Ovary (tissue), 9 donors: ENCODE measurements around the gene DCAF16. TPM values are rescaled to one million over a fixed set of nuclear protein-coding genes. Genes with fewer than 3 reads are reported as not detected.

ENCODE experiments used
- DNase-seq, 5 donors: peaks; one replicate each; pipeline ENCODE4 v3.0.0-alpha.2; 2019 to 2020
- H3K27ac ChIP-seq, 2 donors: fragments of 200-600 bp; one replicate each; pipeline versions ENCODE4 v1.5.1 to v1.8.0; 2019 to 2022
- H3K27me3 ChIP-seq: fragments of 200-600 bp; one replicate; pipeline ENCODE4 v1.8.0; 2022
- H3K36me3 ChIP-seq: fragments of 200-600 bp; sonication (generic); one replicate; pipeline ENCODE4 v1.5.1; 2019
- H3K4me1 ChIP-seq: one replicate; pipeline ENCODE4 v1.8.1; 2013; ENCODE audit warnings: mild to moderate bottlenecking, moderate library complexity; ENCODE audit not compliant: insufficient read depth
- H3K4me3 ChIP-seq: fragments of 200-600 bp; sonication (generic); one replicate; pipeline ENCODE4 v1.5.1; 2017
- H3K9me3 ChIP-seq, 2 donors: fragments of 200-600 bp in 1 of 2; sonication (generic) in 1 of 2; one replicate each; pipeline versions ENCODE4 v1.5.1 to v1.8.1; 2013 to 2019; ENCODE audit warnings: mild to moderate bottlenecking in 1 of 2, moderate library complexity in 1 of 2
- CTCF ChIP-seq, 3 donors: fragments of 450-650 bp in 2 of 3; fragments of 200-600 bp in 1 of 3; IDR thresholded peaks; one replicate each; pipeline versions ENCODE4 v1.5.1 to v1.8.0; 2016 to 2022; ENCODE audit warnings: antibody characterized with exemption in 3 of 3, mild to moderate bottlenecking in 1 of 3
- EP300 ChIP-seq: sonication (generic); formaldehyde crosslinking; IDR thresholded peaks from one replicate; pipeline ENCODE4 v1.6.1; 2017; ENCODE audit warnings: antibody characterized with exemption
- POLR2A ChIP-seq: fragments of 450-650 bp; IDR thresholded peaks from one replicate; pipeline ENCODE4 v1.6.1; 2017; ENCODE audit warnings: antibody characterized with exemption, mild to moderate bottlenecking, moderate library complexity
- WGBS, 3 donors: extraction: QIAGEN DNeasy Blood & Tissue Kit in 1 of 3; methylation state at CpG; one replicate each; pipeline versions ENCODE4 v1.1.5 to v1.1.7; 2013 to 2017; 5-methylcytosine and 5-hydroxymethylcytosine counted together
- intact Hi-C, 4 donors: fragments of 100-400 bp; cut with DNase I; formaldehyde crosslinking; loops; one replicate each; pipeline versions ENCODE4 v1.11.0 to v1.15.1; 2022 to 2023
- polyA plus RNA-seq, 2 donors: library from polyadenylated mRNA; stranded (reverse); fragments of 200-250 nt in 1 of 2; fragments of 350-450 nt in 1 of 2; fragmentation: Illumina TruSeq in 1 of 2; extraction: RNeasy Lipid Tissue Mini Kit (QIAGEN cat#74804) in 1 of 2; gene quantifications; one replicate each; pipeline ENCODE4 v1.2.3, GENCODE V29; 2013 to 2014
- total RNA-seq, 7 donors: library from RNA; depleted of rRNA in 2 of 7; stranded (reverse); fragments of >200 nt in 2 of 7; fragmentation: NEBNext Ultra II Directional in 3 of 7; extraction: Animal tissue kit (Norgen Biotek cat#: 25700) in 3 of 7; gene quantifications; one replicate each; pipeline versions ENCODE4 v1.1.0 to v1.2.4, GENCODE V29; 2016 to 2023
- donor health status: DM: no; HTN: no; CAD: no; lungs with moderate emphysema.
- donor health status: DM: no; HTN: no; CAD: no.
- donor health status: Bipolar disorder and iron deficiency.
- donor health status: DM: yes; HTN: yes; CAD: no.
- donor health status: DM: no; HTN: no; CAD: no.
- donor health status: DM: yes; HTN: yes; CAD: no.

The DCAF16 gene
- total and polyA plus RNA-seq, 9 donors, result 25.8 to 65.0 (median 51.2) TPM

- no peaks in the 10 kb centered on the region for H3K36me3 ChIP-seq
- H3K27me3 ChIP-seq, result no peaks in the 10 kb centered on the region
- intact Hi-C loops, result loop anchor here in 3 of 4 donors (2.0 to 10.0 kb wide), 4 partner anchors 211 to 785 kb away; partner anchors contain the start of genes LAP3 (in 1 of the 3) and LCORL (in 1 of the 3)
- peaks cover 5% of the 10 kb centered on the region for H3K4me1 ChIP-seq
- DNase-seq, result no peak
- peak overlapping the region in 1 of 2 donors; percentile 88 for H3K27ac ChIP-seq
- peak overlapping the region; percentile 90 for H3K4me3 ChIP-seq
- TF ChIP-seq EP300 (no peak), CTCF (IDR thresholded peaks at IDR 0.05) (no peak), POLR2A (no peak)
- WGBS, 3 donors, result 0 to 2% (median 1%) methylated on average over 7 of the region's 7 CpGs
- H3K9me3 ChIP-seq, result no peaks in the 10 kb centered on the region
Measured at GRCh38 chr4:17809667-17810066, 890 bp downstream of the DCAF16 start.

GRCh38 chr4:17807446-17807845 lies 3.1 kb downstream of the DCAF16 start:
- H3K27ac ChIP-seq, result no peak overlapping the region

GRCh38 chr4:17805580-17806155 lies 4.9 kb downstream of the DCAF16 start:
- peaks cover 5% of the 10 kb centered on the region for H3K4me1 ChIP-seq
- no peak overlapping the region for H3K4me3 ChIP-seq
- no peaks in the 10 kb centered on the region for H3K36me3 ChIP-seq
- DNase-seq, result no peak
- TF ChIP-seq POLR2A (no peak), CTCF (IDR thresholded peaks at IDR 0.05) (no peak), EP300 (no peak)
- H3K27ac ChIP-seq, result no peak overlapping the region
- 83 to 87% (median 84%) methylated on average over 3 of the region's 3 CpGs for WGBS, 3 donors
- intact Hi-C loops, result loop anchor here in 1 of 4 donors (10.0 kb wide), 1 partner anchor 231 kb away; the partner anchor contains the start of gene LAP3
- no peaks in the 10 kb centered on the region for H3K27me3 ChIP-seq
- no peaks in the 10 kb centered on the region for H3K9me3 ChIP-seq

More at GRCh38 chr4:17807446-17807845, 3.1 kb downstream of the DCAF16 start:
- peak overlapping the region; percentile 0 for H3K4me3 ChIP-seq
- no peak for DNase-seq
- no peaks in the 10 kb centered on the region for H3K9me3 ChIP-seq
- intact Hi-C loops, result loop anchor here in 1 of 4 donors (10.0 kb wide), 1 partner anchor 233 kb away; the partner anchor contains the start of gene LAP3
- TF ChIP-seq CTCF (IDR thresholded peaks at IDR 0.05) (no peak), EP300 (no peak), POLR2A (no peak)
- no peaks in the 10 kb centered on the region for H3K36me3 ChIP-seq
- 6 to 14% (median 12%) methylated on average over 6 of the region's 6 CpGs for WGBS, 3 donors
- no peaks in the 10 kb centered on the region for H3K27me3 ChIP-seq
- H3K4me1 ChIP-seq, result peaks cover 5% of the 10 kb centered on the region

GRCh38 chr4:17797808-17798207 lies 12.7 kb downstream of the DCAF16 start:
- no peaks in the 10 kb centered on the region for H3K36me3 ChIP-seq
- H3K4me1 ChIP-seq, result no peaks in the 10 kb centered on the region
- DNase-seq, result no peak
- intact Hi-C loops, result no loop called here
- TF ChIP-seq POLR2A (no peak), EP300 (no peak), CTCF (IDR thresholded peaks at IDR 0.05) (no peak)
- no peak overlapping the region for H3K4me3 ChIP-seq
- WGBS, 3 donors, result 90 to 98% (median 97%) methylated on average over 1 of the region's 1 CpG
- H3K27me3 ChIP-seq, result no peaks in the 10 kb centered on the region
- H3K9me3 ChIP-seq, result no peaks in the 10 kb centered on the region
- no peak overlapping the region for H3K27ac ChIP-seq
